Ascending aorta (tissue), 2 donors: ENCODE measurements around the gene P4HTM. TPM values are rescaled to one million over a fixed set of nuclear protein-coding genes. Genes with fewer than 3 reads are reported as not detected.

Source experiments
- DNase-seq, 2 donors: peaks; one replicate each; pipeline ENCODE4 v3.0.0-alpha.2; 2019; ENCODE audit warnings: low spot score in 2 of 2
- H3K27ac ChIP-seq, 2 donors: fragments of 200-600 bp; sonication (generic); one replicate each; pipeline ENCODE4 v1.5.1; 2016 to 2017; ENCODE audit warnings: mild to moderate bottlenecking in 1 of 2
- H3K27me3 ChIP-seq: fragments of 200-600 bp; sonication (generic); one replicate; pipeline ENCODE4 v1.5.1; 2017
- H3K36me3 ChIP-seq, 2 donors: fragments of 200-600 bp; sonication (generic); one replicate each; pipeline ENCODE4 v1.5.1; 2016
- H3K4me1 ChIP-seq, 2 donors: fragments of 200-600 bp; sonication (generic); one replicate each; pipeline ENCODE4 v1.5.1; 2016 to 2017; ENCODE audit warnings: mild to moderate bottlenecking in 1 of 2
- H3K4me3 ChIP-seq, 2 donors: fragments of 200-600 bp; sonication (generic); one replicate each; pipeline ENCODE4 v1.5.1; 2016 to 2017; ENCODE audit warnings: mild to moderate bottlenecking in 1 of 2
- H3K9me3 ChIP-seq, 2 donors: fragments of 200-600 bp; sonication (generic); one replicate each; pipeline ENCODE4 v1.5.1; 2016
- intact Hi-C: fragments of 100-400 bp; cut with DNase I; formaldehyde crosslinking; loops from one replicate; pipeline ENCODE4 v1.15.1; 2023
- total RNA-seq: library from RNA; depleted of rRNA; stranded (reverse); fragments of >200 nt; gene quantifications from one replicate; pipeline ENCODE4 v1.1.0, GENCODE V29; 2016
- TF ChIP-seq, protein P1 (sequence below), 3 experiments: fragments of 200-600 bp in 2 of 3; fragments of 450-650 bp in 1 of 3; sonication (generic) in 2 of 3; IDR thresholded peaks; one replicate each; pipeline ENCODE4 v1.5.1; 2016 to 2019; ENCODE audit warnings: antibody characterized with exemption in 3 of 3, mild to moderate bottlenecking in 1 of 3, moderate library complexity in 1 of 3

P4HTM gene
- total RNA-seq, 1 donor from 2014 or later, result 71.9 TPM

DNA sequence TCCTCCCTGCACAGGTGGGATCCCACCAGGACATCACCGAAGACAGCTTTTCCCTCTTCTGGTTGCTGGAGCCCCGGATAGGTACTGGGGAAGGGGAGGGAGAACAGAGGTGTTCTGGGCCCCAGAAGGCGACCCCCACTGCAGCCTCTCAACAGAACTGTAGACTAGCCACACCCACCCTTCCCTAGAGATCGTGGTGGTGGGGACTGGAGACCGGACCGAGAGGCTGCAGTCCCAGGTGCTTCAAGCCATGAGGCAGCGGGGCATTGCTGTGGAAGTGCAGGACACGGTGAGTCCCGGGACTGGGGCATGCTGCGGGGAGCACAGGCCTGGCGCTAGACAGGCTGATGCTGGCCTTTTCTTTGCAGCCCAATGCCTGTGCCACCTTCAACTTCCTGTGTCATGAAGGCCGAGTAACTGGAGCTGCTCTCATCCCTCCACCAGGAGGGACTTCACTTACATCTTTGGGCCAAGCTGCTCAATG is 32.7 kb downstream of the P4HTM start:
- H3K4me1 ChIP-seq, result peaks cover 13 to 23% of the 10 kb centered on the region in 2 donors
- peaks cover 18 to 38% of the 10 kb centered on the region in 2 donors for H3K36me3 ChIP-seq
- H3K4me3 ChIP-seq, result peak overlapping the region; percentile 88 to 93
- intact Hi-C loops, result loop anchor here (5.0 kb wide), 1 partner anchor 255 kb away; the partner anchor contains the start of gene C3orf62
- peak overlapping the region; percentile 100 for H3K27ac ChIP-seq
- H3K27me3 ChIP-seq, result no peaks in the 10 kb centered on the region
- no peaks in the 10 kb centered on the region for H3K9me3 ChIP-seq
- TF ChIP-seq, protein P1, sequence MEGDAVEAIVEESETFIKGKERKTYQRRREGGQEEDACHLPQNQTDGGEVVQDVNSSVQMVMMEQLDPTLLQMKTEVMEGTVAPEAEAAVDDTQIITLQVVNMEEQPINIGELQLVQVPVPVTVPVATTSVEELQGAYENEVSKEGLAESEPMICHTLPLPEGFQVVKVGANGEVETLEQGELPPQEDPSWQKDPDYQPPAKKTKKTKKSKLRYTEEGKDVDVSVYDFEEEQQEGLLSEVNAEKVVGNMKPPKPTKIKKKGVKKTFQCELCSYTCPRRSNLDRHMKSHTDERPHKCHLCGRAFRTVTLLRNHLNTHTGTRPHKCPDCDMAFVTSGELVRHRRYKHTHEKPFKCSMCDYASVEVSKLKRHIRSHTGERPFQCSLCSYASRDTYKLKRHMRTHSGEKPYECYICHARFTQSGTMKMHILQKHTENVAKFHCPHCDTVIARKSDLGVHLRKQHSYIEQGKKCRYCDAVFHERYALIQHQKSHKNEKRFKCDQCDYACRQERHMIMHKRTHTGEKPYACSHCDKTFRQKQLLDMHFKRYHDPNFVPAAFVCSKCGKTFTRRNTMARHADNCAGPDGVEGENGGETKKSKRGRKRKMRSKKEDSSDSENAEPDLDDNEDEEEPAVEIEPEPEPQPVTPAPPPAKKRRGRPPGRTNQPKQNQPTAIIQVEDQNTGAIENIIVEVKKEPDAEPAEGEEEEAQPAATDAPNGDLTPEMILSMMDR (IDR thresholded peaks at IDR 0.05), result no peak
- DNase-seq, result no peak

DNA sequence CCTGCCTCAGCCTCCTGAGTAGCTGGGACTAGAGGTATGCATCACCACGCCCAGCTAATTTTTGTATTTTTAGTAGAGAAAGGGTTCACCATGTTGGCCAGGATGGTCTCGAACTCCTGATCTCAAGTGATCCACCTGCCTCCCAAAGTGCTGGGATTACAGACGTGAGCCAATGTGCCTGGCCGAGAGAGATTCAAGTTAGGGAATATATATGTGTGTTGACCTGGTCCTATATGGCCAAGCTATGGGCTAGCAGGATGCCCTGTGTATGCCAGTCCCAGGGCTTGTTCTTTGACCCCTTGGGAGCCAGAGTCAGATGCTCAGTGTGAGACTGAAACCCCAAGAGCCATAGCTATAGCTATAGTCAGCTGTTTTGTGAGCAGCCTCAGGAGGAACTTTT is 33.7 kb downstream of the P4HTM start:
- intact Hi-C loops, result loop anchor here (5.0 kb wide), 1 partner anchor 254 kb away; the partner anchor contains the start of gene C3orf62

DNA sequence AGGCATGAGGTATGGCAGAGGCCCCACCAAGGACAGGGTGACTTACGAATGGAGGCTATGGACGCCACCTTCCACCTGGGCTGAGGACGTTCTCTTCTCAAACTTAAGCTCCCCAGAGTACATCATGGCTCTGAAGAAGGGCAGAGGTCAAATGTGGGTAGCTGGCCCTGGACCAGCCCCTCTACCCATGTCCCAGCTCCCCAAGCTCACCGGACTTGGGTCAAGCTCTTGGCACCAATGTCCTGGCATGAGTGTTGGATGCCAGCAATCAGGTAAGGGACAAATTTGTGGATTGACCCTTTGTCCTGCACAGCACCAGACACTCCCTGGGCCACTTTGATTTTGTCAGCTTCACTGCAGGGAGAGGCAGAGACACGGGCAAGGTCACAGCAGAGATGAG is 34.4 kb downstream of the P4HTM start:
- Histone ChIP-seq H3K4me3 (no peak overlapping the region), H3K4me1 (peaks cover 10 to 26% of the 10 kb centered on the region in 2 donors)
- intact Hi-C loops, result loop anchor here (5.0 kb wide), 1 partner anchor 253 kb away; the partner anchor contains the start of gene C3orf62

More for the DNA sequence above, 33.7 kb downstream of the P4HTM start:
- Histone ChIP-seq H3K27me3 (no peaks in the 10 kb centered on the region), H3K36me3 (peaks cover 18 to 38% of the 10 kb centered on the region in 2 donors), H3K4me3 (no peak overlapping the region), H3K27ac (no peak overlapping the region), H3K9me3 (no peaks in the 10 kb centered on the region), H3K4me1 (peaks cover 13 to 29% of the 10 kb centered on the region in 2 donors)
- TF ChIP-seq, protein P1 (IDR thresholded peaks at IDR 0.05), result no peak
- DNase-seq, result no peak

DNA sequence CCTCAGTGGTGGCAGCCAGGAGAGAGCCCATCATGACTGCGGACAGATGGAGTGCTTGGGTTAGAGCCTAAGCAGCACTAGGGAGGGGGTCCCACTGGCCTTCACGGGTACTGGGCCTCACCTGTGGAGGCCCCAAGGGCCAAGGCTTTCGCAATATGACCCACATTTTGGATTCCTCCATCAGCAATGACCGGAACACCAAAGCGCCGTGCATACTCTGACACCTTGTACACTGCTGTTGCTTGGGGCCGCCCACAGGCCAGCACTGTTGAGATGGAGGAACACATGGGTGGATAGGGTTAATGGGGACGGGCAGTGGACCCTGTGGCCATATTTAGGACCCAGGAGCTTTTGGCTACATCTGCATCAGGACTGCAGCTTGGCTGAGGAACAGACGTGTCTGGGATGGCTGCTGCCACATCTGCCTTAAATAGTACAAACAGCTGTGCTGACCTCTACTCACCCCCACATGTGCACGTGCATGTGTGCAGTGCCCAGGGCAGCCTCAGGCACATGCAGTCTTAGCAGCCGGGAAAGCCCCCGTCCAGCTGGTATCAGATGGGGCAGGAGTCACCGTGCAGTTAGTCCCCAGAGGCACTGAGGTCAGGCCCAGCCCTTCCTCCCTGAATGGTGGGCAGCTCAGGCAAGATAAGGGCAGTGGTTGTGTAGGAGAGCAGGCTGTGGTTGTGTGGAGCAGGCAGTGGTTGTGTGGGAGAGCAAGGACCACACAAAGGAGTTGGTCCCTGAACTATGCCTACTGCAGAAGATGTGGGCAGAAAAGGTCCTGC is 35.2 kb downstream of the P4HTM start:
- H3K36me3 ChIP-seq, result peaks cover 21 to 41% of the 10 kb centered on the region in 2 donors

More for the DNA sequence above, 34.4 kb downstream of the P4HTM start:
- no peaks in the 10 kb centered on the region for H3K9me3 ChIP-seq
- H3K36me3 ChIP-seq, result peaks cover 18 to 38% of the 10 kb centered on the region in 2 donors
- H3K27ac ChIP-seq, result no peak overlapping the region
- no peak for DNase-seq
- TF ChIP-seq, protein P1 (IDR thresholded peaks at IDR 0.05), result no peak
- no peaks in the 10 kb centered on the region for H3K27me3 ChIP-seq

DNA sequence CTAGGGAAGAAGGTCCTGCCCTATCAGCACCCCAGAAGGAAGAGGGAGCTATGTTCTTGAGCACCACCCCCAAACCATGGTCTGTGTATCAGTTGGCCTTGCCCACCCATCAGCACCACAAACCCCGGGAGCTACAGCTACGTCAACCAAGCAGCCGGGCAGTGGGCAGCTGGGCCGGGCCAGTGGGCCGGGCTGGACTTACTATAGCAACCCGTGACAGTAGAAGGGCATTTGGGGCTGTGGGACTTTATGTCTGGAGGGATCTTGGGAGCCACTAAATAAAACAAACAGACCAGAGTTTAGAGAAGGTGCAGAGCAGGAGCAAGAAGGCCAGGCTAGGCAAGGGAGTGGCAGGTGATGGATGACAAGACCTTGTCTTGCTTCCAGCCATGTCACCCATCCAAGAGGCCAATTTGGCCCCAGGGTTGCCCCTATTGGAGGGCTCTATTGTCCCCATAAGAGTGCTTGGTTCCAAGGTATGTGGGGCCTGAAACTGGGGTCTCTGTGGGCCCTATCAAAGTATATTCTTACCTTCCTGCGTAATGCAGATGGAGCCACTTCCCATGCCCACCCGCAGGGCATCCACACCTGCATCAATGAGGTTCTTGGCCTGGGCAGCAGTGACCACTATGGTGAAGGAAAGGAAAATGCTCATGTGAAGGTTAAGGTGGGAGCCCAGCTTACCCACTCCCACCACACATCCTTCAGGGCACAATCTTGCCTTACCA is 35.9 kb downstream of the P4HTM start:
- intact Hi-C loops, result no loop called here
- Histone ChIP-seq H3K4me1 (peaks cover 6 to 15% of the 10 kb centered on the region in 2 donors), H3K4me3 (no peak overlapping the region), H3K36me3 (peaks cover 24 to 49% of the 10 kb centered on the region in 2 donors), H3K9me3 (no peaks in the 10 kb centered on the region), H3K27ac (no peak overlapping the region), H3K27me3 (no peaks in the 10 kb centered on the region)
- TF ChIP-seq, protein P1 (IDR thresholded peaks at IDR 0.05), result no peak
- no peak for DNase-seq

More for the DNA sequence above, 35.2 kb downstream of the P4HTM start:
- Histone ChIP-seq H3K4me3 (no peak overlapping the region), H3K27ac (no peak overlapping the region), H3K9me3 (no peaks in the 10 kb centered on the region), H3K27me3 (no peaks in the 10 kb centered on the region), H3K4me1 (peaks cover 10 to 20% of the 10 kb centered on the region in 2 donors)
- no peak for DNase-seq
- intact Hi-C loops, result no loop called here
- TF ChIP-seq, protein P1 (IDR thresholded peaks at IDR 0.05), result no peak
